ENCODE measurements around the gene PCSK7. TPM values are rescaled to one million over a fixed set of nuclear protein-coding genes. Genes with fewer than 3 reads are reported as not detected.
"Not testable (repeated sequence)": the region's sequence is repeated elsewhere in the genome, so short reads cannot be mapped to it uniquely, and the experiment has no call there.

Gene PCSK7
- total RNA-seq, 2 experiments from 2014 or later = 229 to 247 TPM

- CTCF ChIA-PET = no interaction called here
- no peak overlapping the region for H3K4me3 Mint-ChIP-seq
Measured at GRCh38 chr11:117269856-117270255, 38.0 kb upstream of the PCSK7 start.

GRCh38 chr11:117265745-117266144 is 33.9 kb upstream of the PCSK7 start:
- Histone ChIP-seq H3K4me1 (ENCODE audit: insufficient read depth, low read length) (no peaks in the 10 kb centered on the region), H3K4me3 (ENCODE audit: low read length) (no peak overlapping the region), H3K27ac (ENCODE audit: low read depth in 1 of 2, low read length in 2 of 2) (no peak overlapping the region), H3K9me3 (ENCODE audit: control insufficient read depth in 1 of 2, insufficient read depth in 1 of 2, low read length in 2 of 2) (no peaks in the 10 kb centered on the region), H3K36me3 (ENCODE audit: insufficient read depth, low read length) (peaks cover 4% of the 10 kb centered on the region), H3K27me3 (ENCODE audit: control insufficient read depth in 1 of 2, insufficient read depth in 2 of 2, low read length in 2 of 2) (no peaks in the 10 kb centered on the region)
- POLR2A ChIA-PET = no interaction called here
- ATAC-seq (ENCODE audit: poor library complexity) (no peak), DNase-seq (no peak)
- CTCF ChIA-PET = interaction anchor here (0.6 kb wide), 1 partner anchor 171 kb away, joined by 3 read pairs; no protein-coding TSS in a partner anchor
- no peak for TF ChIP-seq CTCF (IDR thresholded peaks at IDR 0.05)
- Mint-ChIP-seq H3K4me3 (no peak overlapping the region), H3K27me3 (no peaks in the 10 kb centered on the region), H3K9me3 (no peaks in the 10 kb centered on the region), H3K36me3 (ENCODE audit: low read depth) (peaks cover 46% of the 10 kb centered on the region), H3K4me1 (ENCODE audit: low read depth) (no peaks in the 10 kb centered on the region), H3K27ac (no peak overlapping the region)
- intact Hi-C loops (cut with DNase I, micrococcal nuclease) = loop anchor here in 1 of 2 experiments (1.0 kb wide), 1 partner anchor 22 kb away; no protein-coding TSS in a partner anchor

More at GRCh38 chr11:117269856-117270255, 38.0 kb upstream of the PCSK7 start:
- Histone ChIP-seq H3K27ac (ENCODE audit: low read depth in 1 of 2, low read length in 2 of 2) (no peak overlapping the region), H3K4me3 (ENCODE audit: low read length) (no peak overlapping the region), H3K27me3 (ENCODE audit: control insufficient read depth in 1 of 2, insufficient read depth in 2 of 2, low read length in 2 of 2) (no peaks in the 10 kb centered on the region), H3K9me3 (ENCODE audit: control insufficient read depth in 1 of 2, insufficient read depth in 1 of 2, low read length in 2 of 2) (no peaks in the 10 kb centered on the region), H3K36me3 (ENCODE audit: insufficient read depth, low read length) (no peaks in the 10 kb centered on the region), H3K4me1 (ENCODE audit: insufficient read depth, low read length) (peaks cover 7% of the 10 kb centered on the region)
- H3K27ac Mint-ChIP-seq = no peak overlapping the region
- no peak for TF ChIP-seq CTCF (IDR thresholded peaks at IDR 0.05)
- peaks cover 9% of the 10 kb centered on the region for H3K4me1 Mint-ChIP-seq (ENCODE audit: low read depth)
- intact Hi-C loops (cut with DNase I, micrococcal nuclease) = no loop called here
- peaks cover 59% of the 10 kb centered on the region for H3K36me3 Mint-ChIP-seq (ENCODE audit: low read depth)
- DNase-seq = no peak
- POLR2A ChIA-PET = no interaction called here
- H3K9me3 Mint-ChIP-seq = no peaks in the 10 kb centered on the region
- no peaks in the 10 kb centered on the region for H3K27me3 Mint-ChIP-seq
- no peak for ATAC-seq (ENCODE audit: poor library complexity)

GRCh38 chr11:117264624-117265323 is 32.9 kb upstream of the PCSK7 start:
- H3K36me3 Mint-ChIP-seq (ENCODE audit: low read depth) = peaks cover 52% of the 10 kb centered on the region
- H3K27ac ChIP-seq (ENCODE audit: low read depth in 1 of 2, low read length in 2 of 2); CTCF ChIA-PET; ATAC-seq (ENCODE audit: poor library complexity); intact Hi-C loops (cut with DNase I, micrococcal nuclease); POLR2A ChIA-PET; H3K9me3 Mint-ChIP-seq; DNase-seq; H3K4me1 ChIP-seq (ENCODE audit: insufficient read depth, low read length); H3K4me3 ChIP-seq (ENCODE audit: low read length); H3K4me1 Mint-ChIP-seq (ENCODE audit: low read depth); H3K9me3 ChIP-seq (ENCODE audit: control insufficient read depth in 1 of 2, insufficient read depth in 1 of 2, low read length in 2 of 2); H3K27ac Mint-ChIP-seq; H3K36me3 ChIP-seq (ENCODE audit: insufficient read depth, low read length); H3K27me3 Mint-ChIP-seq; H3K4me3 Mint-ChIP-seq; H3K27me3 ChIP-seq (ENCODE audit: control insufficient read depth in 1 of 2, insufficient read depth in 2 of 2, low read length in 2 of 2): not testable (repeated sequence)

GRCh38 chr11:117259417-117259816 is 27.5 kb upstream of the PCSK7 start:
- POLR2A ChIA-PET = no interaction called here

More at GRCh38 chr11:117259417-117259816, 27.5 kb upstream of the PCSK7 start:
- Mint-ChIP-seq H3K4me3 (no peak overlapping the region), H3K4me1 (ENCODE audit: low read depth) (peaks cover 5% of the 10 kb centered on the region), H3K36me3 (ENCODE audit: low read depth) (peaks cover 56% of the 10 kb centered on the region), H3K27ac (no peak overlapping the region), H3K9me3 (no peaks in the 10 kb centered on the region), H3K27me3 (no peaks in the 10 kb centered on the region)
- no peaks in the 10 kb centered on the region for H3K4me1 ChIP-seq (ENCODE audit: insufficient read depth, low read length)
- no peak overlapping the region for H3K27ac ChIP-seq (ENCODE audit: low read depth in 1 of 2, low read length in 2 of 2)
- no peak overlapping the region for H3K4me3 ChIP-seq (ENCODE audit: low read length)
- CTCF ChIA-PET = no interaction called here
- no peaks in the 10 kb centered on the region for H3K9me3 ChIP-seq (ENCODE audit: control insufficient read depth in 1 of 2, insufficient read depth in 1 of 2, low read length in 2 of 2)
- DNase-seq (no peak), ATAC-seq (ENCODE audit: poor library complexity) (no peak)
- no peak for TF ChIP-seq CTCF (IDR thresholded peaks at IDR 0.05)
- peaks cover 11% of the 10 kb centered on the region for H3K36me3 ChIP-seq (ENCODE audit: insufficient read depth, low read length)
- H3K27me3 ChIP-seq (ENCODE audit: control insufficient read depth in 1 of 2, insufficient read depth in 2 of 2, low read length in 2 of 2) = no peaks in the 10 kb centered on the region
- intact Hi-C loops (cut with DNase I, micrococcal nuclease) = no loop called here
